H1 (cell line): ENCODE measurements around the gene PHLDA2. TPM values are rescaled to one million over a fixed set of nuclear protein-coding genes. Genes with fewer than 3 reads are reported as not detected.

Source experiments
- CTCF ChIA-PET: fragments of 300-600 bp; sonication (Branson Sonifier 250); formaldehyde crosslinking; loops from one replicate; lab custom pipeline; 2021; ENCODE audit not compliant: partially characterized antibody; lab: Charles Lee
- POLR2A ChIA-PET: fragments of 300-600 bp; sonication (Branson Sonifier 250); formaldehyde crosslinking; loops from one replicate; lab custom pipeline; 2021; ENCODE audit warnings: inconsistent platforms; ENCODE audit not compliant: partially characterized antibody; lab: Charles Lee
- DNase-seq, 2 experiments: peaks; one replicate each; pipeline versions ENCODE4 v3.0.0 to v3.0.0-alpha.2; 2010 to 2022; ENCODE audit warnings: low spot score in 2 of 2, low read depth in 1 of 2, mixed read lengths in 1 of 2
- FAIRE-seq: peaks from 2 replicates; lab custom pipeline; 2011; peaks lifted over from hg19 to GRCh38; lab: Jason Lieb, UNC
- H2AFZ ChIP-seq: 2 replicates; pipeline ENCODE4 v1.8.1; 2012; ENCODE audit warnings: low read length, inconsistent platforms
- H2AK5ac ChIP-seq: 2 replicates; pipeline ENCODE4 v1.6.1; 2013; ENCODE audit warnings: low read depth, low read length
- H2BK120ac ChIP-seq: replicated peaks from 2 replicates; pipeline ENCODE3; 2013; ENCODE audit warnings: low read depth, low read length, inconsistent platforms
- H2BK12ac ChIP-seq: 2 replicates; pipeline ENCODE4 v1.6.1; 2013; ENCODE audit warnings: low read depth, low read length
- H2BK15ac ChIP-seq: 2 replicates; pipeline ENCODE4 v1.6.1; 2013; ENCODE audit warnings: low read length
- H2BK20ac ChIP-seq: 2 replicates; pipeline ENCODE4 v1.6.1; 2013; ENCODE audit warnings: low read length
- H2BK5ac ChIP-seq: 2 replicates; pipeline ENCODE4 v1.6.1; 2013; ENCODE audit warnings: low read depth, low read length
- H3K14ac ChIP-seq: 2 replicates; pipeline ENCODE4 v1.6.1; 2013; ENCODE audit warnings: inconsistent platforms; ENCODE audit not compliant: insufficient read length
- H3K18ac ChIP-seq: 2 replicates; pipeline ENCODE4 v1.6.1; 2013; ENCODE audit warnings: low read length; ENCODE audit errors: extremely low read depth
- H3K23ac ChIP-seq: 2 replicates; pipeline ENCODE4 v1.6.1; 2013; ENCODE audit warnings: inconsistent platforms; ENCODE audit not compliant: insufficient read length
- H3K23me2 ChIP-seq: 2 replicates; pipeline ENCODE4 v1.6.1; 2013; ENCODE audit warnings: low read depth, low read length
- H3K27ac ChIP-seq: 2 replicates; pipeline ENCODE4 v1.6.1; 2011; ENCODE audit warnings: low read depth, low read length, inconsistent platforms
- H3K27me3 ChIP-seq, 4 experiments: replicated peaks in 1 of 4; 1 replicate in 1 of 4; 2 replicates in 3 of 4; pipeline versions ENCODE4 v1.6.1 to v1.8.1; 2011 to 2013; ENCODE audit warnings: low read length in 3 of 4, mild to moderate bottlenecking in 3 of 4, inconsistent platforms in 2 of 4, mixed read lengths in 2 of 4, moderate library complexity in 1 of 4; ENCODE audit not compliant: control insufficient read depth in 3 of 4, insufficient read depth in 3 of 4; ENCODE audit errors: extremely low read depth in 1 of 4
- H3K36me3 ChIP-seq, 4 experiments: 2 replicates each; pipeline versions ENCODE4 v1.6.1 to v1.8.1; 2011 to 2013; ENCODE audit warnings: mild to moderate bottlenecking in 4 of 4, low read length in 3 of 4, moderate library complexity in 2 of 4, control low read depth in 1 of 4, inconsistent platforms in 1 of 4; ENCODE audit not compliant: insufficient read depth in 4 of 4, control insufficient read depth in 2 of 4
- H3K4ac ChIP-seq: replicated peaks from 2 replicates; pipeline ENCODE3; 2013; ENCODE audit warnings: low read length, low read depth, mixed read lengths, inconsistent platforms; ENCODE audit not compliant: insufficient read length
- H3K4me1 ChIP-seq, 4 experiments: replicated peaks in 1 of 4; 1 replicate in 1 of 4; 2 replicates in 3 of 4; pipeline versions ENCODE4 v1.6.1 to v1.8.1; 2011 to 2013; ENCODE audit warnings: low read length in 3 of 4, inconsistent platforms in 2 of 4, mixed read lengths in 1 of 4; ENCODE audit not compliant: insufficient read depth in 4 of 4, control insufficient read depth in 3 of 4
- H3K4me2 ChIP-seq, 2 experiments: 2 replicates each; pipeline versions ENCODE4 v1.6.1 to v1.8.1; 2011 to 2013; ENCODE audit warnings: low read depth in 2 of 2, low read length in 2 of 2, control low read depth in 1 of 2, inconsistent platforms in 1 of 2, mild to moderate bottlenecking in 1 of 2; ENCODE audit not compliant: insufficient read depth in 1 of 2
- H3K4me3 ChIP-seq, 4 experiments: fragments of 200-600, 300-600 bp in 1 of 4; sonication (generic), shearing (Covaris generic), sonication (Bioruptor Twin) in 1 of 4; 2 replicates each; pipeline versions ENCODE4 v1.5.1 to v1.8.1; 2011 to 2016; ENCODE audit warnings: low read length in 4 of 4, low read depth in 3 of 4, control low read depth in 2 of 4, inconsistent platforms in 2 of 4, mild to moderate bottlenecking in 2 of 4, mixed read lengths in 1 of 4, moderate library complexity in 1 of 4; ENCODE audit not compliant: insufficient read depth in 2 of 4; ENCODE audit errors: extremely low read depth in 1 of 4
- H3K56ac ChIP-seq: replicated peaks from 2 replicates; pipeline ENCODE3; 2013; ENCODE audit warnings: low read depth, mild to moderate bottlenecking, mixed read lengths, low read length, inconsistent platforms; ENCODE audit not compliant: insufficient read length
- H3K79me1 ChIP-seq: 2 replicates; pipeline ENCODE4 v1.6.1; 2013; ENCODE audit warnings: low read depth, low read length, control low read depth
- H3K79me2 ChIP-seq, 2 experiments: 2 replicates each; pipeline versions ENCODE4 v1.6.1 to v1.8.1; 2012 to 2013; ENCODE audit warnings: low read length in 2 of 2, mild to moderate bottlenecking in 2 of 2, inconsistent platforms in 1 of 2; ENCODE audit not compliant: insufficient read depth in 2 of 2, control insufficient read depth in 1 of 2
- H3K9ac ChIP-seq, 4 experiments: replicated peaks in 1 of 4; 1 replicate in 1 of 4; 2 replicates in 3 of 4; pipeline versions ENCODE4 v1.6.1 to v1.8.1; 2011 to 2013; ENCODE audit warnings: low read depth in 3 of 4, low read length in 3 of 4, control low read depth in 2 of 4, mild to moderate bottlenecking in 2 of 4, moderate library complexity in 2 of 4, inconsistent platforms in 1 of 4; ENCODE audit errors: extremely low read depth in 1 of 4
- H3K9me3 ChIP-seq, 2 experiments: 2 replicates each; pipeline versions ENCODE4 v1.6.1 to v1.8.1; 2012 to 2013; ENCODE audit warnings: mild to moderate bottlenecking in 2 of 2, moderate library complexity in 2 of 2, control low read depth in 1 of 2, inconsistent platforms in 1 of 2, low read depth in 1 of 2, low read length in 1 of 2, mixed read lengths in 1 of 2; ENCODE audit not compliant: insufficient read depth in 2 of 2
- H4K20me1 ChIP-seq, 2 experiments: replicated peaks in 1 of 2; 2 replicates each; pipeline versions ENCODE3 to v1.8.1; 2011 to 2013; ENCODE audit warnings: inconsistent platforms in 2 of 2, low read length in 2 of 2, mild to moderate bottlenecking in 1 of 2; ENCODE audit not compliant: insufficient read depth in 2 of 2, control insufficient read depth in 1 of 2
- H4K5ac ChIP-seq: 2 replicates; pipeline ENCODE4 v1.6.1; 2013; ENCODE audit warnings: low read length, low read depth, mixed read lengths, inconsistent platforms; ENCODE audit not compliant: insufficient read length
- H4K8ac ChIP-seq: 2 replicates; pipeline ENCODE4 v1.8.0; 2013; ENCODE audit warnings: mild to moderate bottlenecking, moderate library complexity, low read length, inconsistent platforms; ENCODE audit not compliant: insufficient read depth; ENCODE audit errors: extremely low read depth
- H4K91ac ChIP-seq: replicated peaks from 2 replicates; pipeline ENCODE3; 2013; ENCODE audit warnings: low read length, mixed read lengths, inconsistent platforms; ENCODE audit not compliant: insufficient read length
- CBX8 ChIP-seq: fragments of 300-800, 300-1000 bp; sonication (generic); IDR thresholded peaks from 2 replicates; pipeline ENCODE4 v1.7.1; 2016; ENCODE audit warnings: low read depth, low read length, borderline replicate concordance
- GABPA ChIP-seq: IDR thresholded peaks from 2 replicates; pipeline ENCODE4 v1.6.1; 2011; ENCODE audit warnings: mild to moderate bottlenecking, low read length, moderate library complexity, borderline replicate concordance; ENCODE audit not compliant: insufficient read depth
- POLR2A ChIP-seq, 2 experiments: IDR thresholded peaks; 1 replicate in 1 of 2; 2 replicates in 1 of 2; pipeline ENCODE4 v1.6.1; 2011; ENCODE audit warnings: low read depth in 2 of 2, low read length in 2 of 2, mild to moderate bottlenecking in 2 of 2; ENCODE audit errors: control extremely low read depth in 1 of 2
- POU5F1 ChIP-seq: IDR thresholded peaks from 2 replicates; pipeline ENCODE4 v1.6.1; 2011; ENCODE audit warnings: low read depth, mild to moderate bottlenecking, low read length, moderate library complexity
- RAD21 ChIP-seq, 2 experiments: IDR thresholded peaks in 1 of 2; conservative IDR thresholded peaks in 1 of 2; 2 replicates each; pipeline ENCODE4 v1.6.1; 2011; ENCODE audit warnings: low read depth in 2 of 2, low read length in 2 of 2, improper control_type of control experiment in 1 of 2, inconsistent platforms in 1 of 2, mild to moderate bottlenecking in 1 of 2, moderate library complexity in 1 of 2
- RBBP5 ChIP-seq: IDR thresholded peaks from 2 replicates; pipeline ENCODE4 v1.7.1; 2012; ENCODE audit warnings: low read depth, mild to moderate bottlenecking, inconsistent platforms, low read length, moderate library complexity, borderline replicate concordance
- RXRA ChIP-seq: IDR thresholded peaks from 2 replicates; pipeline ENCODE4 v1.6.1; 2011; ENCODE audit warnings: low read depth, mild to moderate bottlenecking, low read length, moderate library complexity; ENCODE audit not compliant: insufficient read depth
- SP2 ChIP-seq: IDR thresholded peaks from 2 replicates; pipeline ENCODE4 v1.6.1; 2012; ENCODE audit warnings: mild to moderate bottlenecking, low read length, inconsistent platforms
- TAF1 ChIP-seq: IDR thresholded peaks from 2 replicates; pipeline ENCODE4 v1.6.1; 2011; ENCODE audit warnings: mild to moderate bottlenecking, low read depth, low read length
- TEAD4 ChIP-seq: IDR thresholded peaks from 2 replicates; pipeline ENCODE4 v1.6.1; 2012; ENCODE audit warnings: low read depth, low read length, inconsistent platforms, mixed read lengths
- YY1 ChIP-seq: IDR thresholded peaks from 2 replicates; pipeline ENCODE4 v1.6.1; 2011; ENCODE audit warnings: low read depth, mild to moderate bottlenecking, low read length
- WGBS, 2 experiments: shearing (Covaris generic) in 1 of 2; methylation state at CpG; one replicate each; pipeline versions ENCODE4 v1.1.6 to v1.1.7; 2013 to 2015; ENCODE audit warnings: low lambda C conversion rate in 2 of 2, mixed read lengths in 2 of 2, inconsistent platforms in 1 of 2, low coverage in 1 of 2, missing lambda C conversion rate in 1 of 2; ENCODE audit not compliant: insufficient replicate concordance in 2 of 2, insufficient coverage in 1 of 2, insufficient read length in 1 of 2; ENCODE audit errors: extremely low coverage in 1 of 2, missing lambda C conversion rate in 1 of 2; 5-methylcytosine and 5-hydroxymethylcytosine counted together
- polyA plus RNA-seq, 7 experiments: library from polyadenylated mRNA; depleted of rRNA in 3 of 7; stranded (reverse) in 5 of 7; unstranded in 2 of 7; fragments of >200 nt in 5 of 7; fragments of 200-250 nt in 2 of 7; gene quantifications; 1 replicate in 5 of 7; 2 replicates in 1 of 7; 4 replicates in 1 of 7; pipeline versions ENCODE4 v1.2.1 to v1.2.3, GENCODE V29; 2011 to 2013; ENCODE audit warnings: missing spikeins in 2 of 7, mixed read lengths in 2 of 7
- total RNA-seq: library from RNA; stranded (reverse); fragmentation: NEBNext Ultra II Directional; extraction: Animal tissue kit (Norgen Biotek cat#: 25700); gene quantifications from 2 replicates; pipeline ENCODE4 v1.2.1, GENCODE V29; 2021

PHLDA2 gene
- total and polyA plus RNA-seq, 2 of the 8 experiments (the other 6 are each of a cell fraction or from before 2014, with no cell fraction given) = 5.2 to 7.6 TPM

DNA sequence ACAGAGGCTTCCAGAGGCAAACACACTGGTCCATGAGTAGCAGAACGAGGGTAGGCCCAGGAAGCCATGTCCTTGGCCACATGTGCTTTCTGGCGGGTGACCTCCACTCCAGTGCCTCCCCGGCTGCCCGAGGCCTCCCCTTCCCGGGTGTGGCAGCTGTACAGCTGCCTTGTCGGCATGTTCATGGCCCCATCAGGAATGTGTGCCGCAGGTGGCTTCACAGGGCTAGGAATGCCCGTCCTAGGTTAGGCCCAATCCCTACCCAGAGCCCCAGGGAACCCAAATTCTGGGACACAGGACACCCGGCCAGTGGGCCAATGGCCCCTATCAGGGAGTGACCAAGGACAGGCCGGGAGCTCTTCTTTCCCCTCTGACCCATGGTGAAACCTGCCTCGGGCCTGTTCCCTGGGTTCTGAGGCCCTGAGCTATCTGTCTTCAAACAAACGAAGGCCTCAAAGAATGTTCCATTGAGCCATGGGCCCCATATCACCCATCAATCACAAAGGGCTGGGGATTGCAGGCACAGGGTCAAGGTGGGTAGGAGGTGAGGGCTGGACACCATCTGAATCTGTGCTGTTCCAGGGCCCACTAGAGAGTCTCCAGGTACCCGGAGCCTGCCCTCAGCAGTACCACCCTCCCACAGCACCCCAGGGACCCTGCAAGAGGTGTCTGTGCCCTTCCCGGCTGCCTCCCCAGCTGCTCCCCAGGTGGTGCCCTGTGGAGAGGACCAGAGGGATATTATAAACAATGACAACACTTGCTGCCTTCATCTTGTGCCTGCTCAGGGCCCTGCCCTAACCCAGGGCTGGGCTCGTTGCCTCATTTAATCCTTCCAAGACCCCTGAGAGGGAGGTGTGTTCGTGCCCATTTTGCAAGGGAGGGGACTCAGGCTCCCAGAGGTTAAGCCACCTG lies 39.6 kb downstream of the PHLDA2 start:
- H3K23ac ChIP-seq = no peak overlapping the region
- H3K4me3 ChIP-seq = no peak overlapping the region
- CTCF ChIA-PET = interaction anchor here (0.6 to 13.5 kb wide), 26 partner anchors 9 to 471 kb away, joined by 3 to 521 read pairs (median 6); partner anchors contain the start of gene PHLDA2
- H3K4me1 ChIP-seq = peaks cover 0 to 36% (median 28%) of the 10 kb centered on the region in 4 experiments; a peak in 6 of 7 replicates
- H4K5ac ChIP-seq = no peak overlapping the region
- H2BK12ac ChIP-seq = peak overlapping the region; percentile 80; the same call in 1 of the 2 replicates
- no peaks in the 10 kb centered on the region for H3K36me3 ChIP-seq
- H3K27me3 ChIP-seq = peaks cover 2 to 43% (median 23%) of the 10 kb centered on the region in 4 experiments
- no peak overlapping the region for H4K8ac ChIP-seq
- peak overlapping the region; percentile 28 for H3K4ac ChIP-seq
- no peak overlapping the region for H3K4me2 ChIP-seq
- no peak overlapping the region for H3K9ac ChIP-seq
- peak overlapping the region; percentile 46; the same call in 1 of the 2 replicates for H2BK15ac ChIP-seq
- no peak overlapping the region for H2AFZ ChIP-seq
- H3K27ac ChIP-seq = no peak overlapping the region
- no peaks in the 10 kb centered on the region for H3K79me1 ChIP-seq
- no peak overlapping the region; the same call in 1 of the 2 replicates for H3K18ac ChIP-seq
- no peak overlapping the region for H3K56ac ChIP-seq
- 87% methylated on average over 15 of the region's 16 CpGs; no CpG with 5 or more reads in 1 of the 2 experiments for WGBS, 2 experiments
- peak overlapping the region; percentile 86; the same call in 1 of the 2 replicates for H2BK20ac ChIP-seq
- H4K20me1 ChIP-seq = peaks cover 3 to 5% of the 10 kb centered on the region in 2 experiments
- H3K9me3 ChIP-seq = no peaks in the 10 kb centered on the region
- no peaks in the 10 kb centered on the region for H3K79me2 ChIP-seq
- DNase-seq (no peak), FAIRE-seq (no peak)
- POLR2A ChIA-PET = interaction anchor here (0.8 to 4.4 kb wide), 4 partner anchors 26 to 358 kb away, joined by 3 to 16 read pairs (median 6); no protein-coding TSS in a partner anchor
- peak overlapping the region; percentile 82; the same call in 1 of the 2 replicates for H2AK5ac ChIP-seq
- H3K23me2 ChIP-seq = peaks cover 12% of the 10 kb centered on the region
- peak overlapping the region; percentile 39 for H4K91ac ChIP-seq
- H2BK5ac ChIP-seq = no peak overlapping the region
- no peak overlapping the region for H2BK120ac ChIP-seq
- no peak overlapping the region for H3K14ac ChIP-seq
- TF ChIP-seq POU5F1 = no peak
- TF ChIP-seq SP2 = no peak
- TF ChIP-seq RAD21 (IDR thresholded peaks at IDR 0.05 in 1 of 2, conservative IDR thresholded peaks at IDR 0.05 in 1 of 2; ENCODE audit: low read depth in 2 of 2, low read length in 2 of 2) = no peak
- TF ChIP-seq POLR2A (IDR thresholded peaks at IDR 0.05; ENCODE audit: control extremely low read depth in 1 of 2, low read depth in 2 of 2, low read length in 2 of 2) = no peak
- TF ChIP-seq YY1 = no peak
- no peak for TF ChIP-seq RXRA
- no peak for TF ChIP-seq RBBP5
- no peak for TF ChIP-seq CBX8
- TF ChIP-seq GABPA = no peak
- no peak for TF ChIP-seq TEAD4
- TF ChIP-seq TAF1 = no peak
